Endothelial cell (in vitro differentiated cells): Measurements from ENCODE around the gene VPS8. TPM values are rescaled to one million over a fixed set of nuclear protein-coding genes. Genes with fewer than 3 reads are reported as not detected.

Experiments
- DNase-seq: peaks from one replicate; pipeline ENCODE4 v3.0.0; 2021; ENCODE audit warnings: low spot score
- H3K27ac Mint-ChIP-seq: one replicate; pipeline ENCODE4 v1.8.0; 2021; ENCODE audit warnings: mixed read lengths, inconsistent platforms; ENCODE audit not compliant: unreplicated experiment
- H3K27me3 Mint-ChIP-seq: one replicate; pipeline ENCODE4 v1.8.0; 2021; ENCODE audit warnings: mild to moderate bottlenecking, moderate library complexity, mixed read lengths, inconsistent platforms; ENCODE audit not compliant: unreplicated experiment
- H3K36me3 Mint-ChIP-seq: one replicate; pipeline ENCODE4 v1.8.0; 2021; ENCODE audit warnings: mild to moderate bottlenecking, low read depth, mixed read lengths, inconsistent platforms; ENCODE audit not compliant: unreplicated experiment
- H3K4me1 Mint-ChIP-seq: one replicate; pipeline ENCODE4 v1.8.0; 2021; ENCODE audit warnings: mild to moderate bottlenecking, mixed read lengths, inconsistent platforms; ENCODE audit not compliant: unreplicated experiment
- H3K4me3 Mint-ChIP-seq: one replicate; pipeline ENCODE4 v1.8.0; 2021; ENCODE audit warnings: mild to moderate bottlenecking, mixed read lengths, inconsistent platforms; ENCODE audit not compliant: unreplicated experiment
- H3K9me3 Mint-ChIP-seq: one replicate; pipeline ENCODE4 v1.8.0; 2021; ENCODE audit warnings: mixed read lengths, inconsistent platforms; ENCODE audit not compliant: unreplicated experiment
- CTCF ChIP-seq: fragments of 200-600 bp; sonication (generic); IDR thresholded peaks from one replicate; pipeline ENCODE4 v1.5.0; 2021; ENCODE audit warnings: antibody characterized with exemption; ENCODE audit not compliant: unreplicated experiment
- total RNA-seq: library from RNA; stranded (reverse); fragmentation: NEBNext Ultra II Directional; extraction: Animal tissue kit (Norgen Biotek cat#: 25700); gene quantifications from one replicate; pipeline ENCODE4 v1.2.1, GENCODE V29; 2021; ENCODE audit not compliant: unreplicated experiment

The VPS8 gene
- total RNA-seq, 1 donor from 2014 or later: 59.8 TPM

- Mint-ChIP-seq H3K27me3 (peaks cover 6% of the 10 kb centered on the region), H3K4me1 (no peaks in the 10 kb centered on the region), H3K36me3 (no peaks in the 10 kb centered on the region), H3K27ac (no peak overlapping the region), H3K9me3 (no peaks in the 10 kb centered on the region), H3K4me3 (no peak overlapping the region)
- no peak for TF ChIP-seq CTCF
- no peak for DNase-seq
Observed at GRCh38 chr3:185076219-185076618, 264.3 kb downstream of the VPS8 start.

- no peak overlapping the region for H3K27ac Mint-ChIP-seq
- no peaks in the 10 kb centered on the region for H3K4me1 Mint-ChIP-seq
- no peak for DNase-seq
- no peaks in the 10 kb centered on the region for H3K9me3 Mint-ChIP-seq
- no peak overlapping the region for H3K4me3 Mint-ChIP-seq
- TF ChIP-seq CTCF: no peak
- H3K27me3 Mint-ChIP-seq: peaks cover 6% of the 10 kb centered on the region
- H3K36me3 Mint-ChIP-seq: no peaks in the 10 kb centered on the region
Observed at GRCh38 chr3:185079625-185080024, 267.7 kb downstream of the VPS8 start.

GRCh38 chr3:185081521-185081920 lies 269.6 kb downstream of the VPS8 start:
- Mint-ChIP-seq H3K4me1 (no peaks in the 10 kb centered on the region), H3K9me3 (no peaks in the 10 kb centered on the region), H3K4me3 (no peak overlapping the region), H3K27me3 (no peaks in the 10 kb centered on the region), H3K27ac (no peak overlapping the region), H3K36me3 (no peaks in the 10 kb centered on the region)
- DNase-seq: no peak
- TF ChIP-seq CTCF: no peak

GRCh38 chr3:185082149-185082548 lies 270.2 kb downstream of the VPS8 start:
- Mint-ChIP-seq H3K36me3 (no peaks in the 10 kb centered on the region), H3K9me3 (no peaks in the 10 kb centered on the region), H3K4me3 (no peak overlapping the region), H3K4me1 (no peaks in the 10 kb centered on the region), H3K27me3 (no peaks in the 10 kb centered on the region), H3K27ac (no peak overlapping the region)
- no peak for TF ChIP-seq CTCF
- no peak for DNase-seq

- Mint-ChIP-seq H3K27ac (no peak overlapping the region), H3K27me3 (no peaks in the 10 kb centered on the region), H3K4me3 (no peak overlapping the region), H3K4me1 (no peaks in the 10 kb centered on the region), H3K9me3 (no peaks in the 10 kb centered on the region), H3K36me3 (no peaks in the 10 kb centered on the region)
- TF ChIP-seq CTCF: no peak
- no peak for DNase-seq
Observed at GRCh38 chr3:185082829-185083228, 270.9 kb downstream of the VPS8 start.
